HCEC 1CT (cell line): Measurements from ENCODE around the gene TAF10.

Experiments
- DNase-seq: peaks from one replicate; pipeline ENCODE4 v3.0.0-alpha.2; 2017

The TAF10 gene

DNA sequence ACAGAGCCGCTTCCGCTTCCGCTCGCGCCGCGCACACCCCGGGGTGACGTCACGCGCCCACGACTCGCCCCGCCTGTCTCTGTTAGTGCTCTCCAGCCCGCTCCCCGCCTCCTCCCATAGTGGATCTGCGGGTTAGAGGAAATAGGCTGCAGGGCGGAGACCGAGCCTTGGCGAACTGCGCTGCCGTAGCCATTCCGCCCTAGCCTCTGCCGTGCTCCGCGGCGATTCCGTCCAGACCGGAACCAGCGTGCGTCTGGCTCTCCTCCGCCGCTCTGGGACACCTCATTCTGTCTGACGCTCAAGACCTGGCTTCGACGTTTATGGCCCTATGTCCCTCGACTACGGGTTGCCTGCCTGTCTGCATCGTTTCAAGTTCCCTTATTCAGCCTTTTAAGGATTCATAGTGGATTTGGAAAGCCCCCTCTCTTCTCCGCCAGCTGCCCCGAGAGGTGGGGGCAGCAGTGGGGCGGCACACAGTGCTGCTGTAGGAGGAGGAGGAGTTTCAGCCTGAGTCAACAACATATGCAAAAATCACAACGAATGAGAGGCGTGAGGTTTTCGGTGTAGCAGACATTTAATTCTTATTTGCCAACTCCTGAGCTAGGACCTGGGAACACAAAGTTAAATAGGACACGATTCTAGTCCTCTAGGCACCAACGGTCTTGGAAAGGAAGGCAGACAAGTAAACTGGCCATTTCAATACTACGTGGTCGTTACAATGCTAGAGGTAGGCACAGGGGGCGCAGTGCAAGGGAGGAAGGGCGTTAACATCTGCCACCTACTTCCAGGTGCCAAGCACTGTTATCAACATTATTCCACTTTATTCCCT is at the start of gene TAF10:
Gene TAF10, minus strand, starts transcription at position 4 of the 829 bp plus-strand sequence. CDS start 27 bp downstream, outside the sequence.
- peak; percentile 97 for DNase-seq

DNA sequence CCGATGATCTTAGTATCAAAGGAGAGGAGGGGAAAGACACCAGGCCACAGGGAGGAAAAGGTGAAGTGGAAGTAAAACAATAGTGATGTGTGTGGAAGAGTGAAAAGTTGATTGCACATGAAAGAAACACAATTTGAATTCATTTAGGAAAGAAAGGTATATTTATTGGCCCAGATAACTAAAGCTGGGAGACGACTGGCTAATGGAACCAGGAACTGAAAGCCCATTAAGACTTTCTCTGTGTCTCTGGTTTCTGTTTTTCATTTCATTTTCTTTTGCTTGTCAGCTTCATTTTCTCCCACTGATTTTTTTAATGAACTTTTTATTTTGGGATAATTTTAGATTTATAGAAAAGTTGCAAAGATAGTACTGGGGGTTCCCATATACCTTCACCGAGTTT is 48.7 kb upstream of the TAF10 start:
- DNase-seq: no peak

DNA sequence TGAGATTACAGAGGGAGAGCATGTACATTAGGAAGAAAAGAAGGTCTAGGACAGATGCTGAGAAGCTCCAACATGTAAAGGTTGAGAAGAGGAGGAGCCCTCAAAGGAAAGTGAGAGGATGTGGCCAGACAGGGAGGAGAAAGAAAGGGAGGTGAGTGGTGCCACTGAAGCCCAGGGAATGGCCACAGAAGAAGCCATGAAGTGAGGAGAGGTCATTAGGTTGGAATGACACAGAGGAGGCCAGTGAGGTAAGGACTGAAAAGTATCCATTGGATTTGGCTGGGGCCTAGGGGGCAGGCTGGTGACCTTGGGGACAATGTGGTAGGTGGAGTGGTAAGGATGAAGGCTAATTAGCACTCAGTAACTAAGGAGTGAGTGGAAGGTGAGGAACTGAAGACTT is 46.6 kb upstream of the TAF10 start:
- no peak for DNase-seq

DNA sequence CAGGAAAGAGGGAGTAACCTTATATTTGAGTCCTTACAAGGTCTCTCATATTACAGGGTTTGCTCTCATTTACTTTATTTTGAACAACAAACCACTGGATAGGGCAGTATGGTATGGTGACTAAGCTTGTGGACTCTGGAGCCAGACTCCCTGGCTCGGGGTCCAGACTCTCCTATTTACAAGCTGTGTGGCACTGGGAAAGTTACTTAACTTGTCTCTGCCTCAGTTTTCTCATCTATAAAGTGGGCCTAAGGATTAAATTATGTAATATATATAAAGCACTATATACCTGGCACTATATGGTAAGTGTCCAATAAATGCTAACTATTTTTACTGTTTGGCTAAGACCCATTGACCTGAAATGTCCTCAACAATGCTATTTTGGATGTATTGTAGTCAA is 45.3 kb upstream of the TAF10 start:
- peak; percentile 43 for DNase-seq

DNA sequence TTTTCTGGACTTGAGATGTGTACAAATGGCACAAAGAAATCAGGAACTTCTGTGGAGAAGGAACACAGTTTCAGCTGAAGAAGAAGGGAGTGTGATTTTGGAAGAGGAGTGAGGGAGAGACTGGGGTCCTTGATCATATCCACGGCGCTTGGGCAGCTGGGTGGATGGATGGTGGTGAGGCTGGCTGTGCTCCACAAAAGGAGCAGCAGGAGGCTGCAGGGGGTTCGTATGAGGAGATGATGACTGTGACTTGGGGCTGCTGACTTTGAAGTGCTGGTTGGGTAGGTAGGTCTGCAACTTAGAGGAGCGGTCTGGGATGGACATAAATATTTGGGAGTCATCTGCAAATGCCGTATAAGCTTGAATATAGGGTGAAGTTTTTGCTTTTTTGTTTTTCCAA is 44.9 kb upstream of the TAF10 start:
- peak; percentile 35 for DNase-seq

DNA sequence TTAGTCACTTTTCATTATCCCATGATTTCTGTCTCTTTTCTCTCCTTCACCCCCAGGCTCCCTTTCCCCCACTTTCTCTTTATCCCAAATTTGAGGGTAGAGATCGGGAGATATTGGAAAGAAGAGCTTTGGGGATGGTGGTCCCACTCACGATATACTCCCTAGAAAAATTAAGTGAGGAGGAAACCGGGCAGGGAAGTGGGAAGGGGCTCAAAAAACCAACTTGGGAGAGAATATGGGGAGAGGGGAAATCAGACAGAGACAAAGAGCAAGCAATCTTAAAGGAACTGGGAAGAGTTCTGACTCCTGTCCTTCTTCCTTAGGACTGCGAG is 44.5 kb upstream of the TAF10 start:
- no peak for DNase-seq

DNA sequence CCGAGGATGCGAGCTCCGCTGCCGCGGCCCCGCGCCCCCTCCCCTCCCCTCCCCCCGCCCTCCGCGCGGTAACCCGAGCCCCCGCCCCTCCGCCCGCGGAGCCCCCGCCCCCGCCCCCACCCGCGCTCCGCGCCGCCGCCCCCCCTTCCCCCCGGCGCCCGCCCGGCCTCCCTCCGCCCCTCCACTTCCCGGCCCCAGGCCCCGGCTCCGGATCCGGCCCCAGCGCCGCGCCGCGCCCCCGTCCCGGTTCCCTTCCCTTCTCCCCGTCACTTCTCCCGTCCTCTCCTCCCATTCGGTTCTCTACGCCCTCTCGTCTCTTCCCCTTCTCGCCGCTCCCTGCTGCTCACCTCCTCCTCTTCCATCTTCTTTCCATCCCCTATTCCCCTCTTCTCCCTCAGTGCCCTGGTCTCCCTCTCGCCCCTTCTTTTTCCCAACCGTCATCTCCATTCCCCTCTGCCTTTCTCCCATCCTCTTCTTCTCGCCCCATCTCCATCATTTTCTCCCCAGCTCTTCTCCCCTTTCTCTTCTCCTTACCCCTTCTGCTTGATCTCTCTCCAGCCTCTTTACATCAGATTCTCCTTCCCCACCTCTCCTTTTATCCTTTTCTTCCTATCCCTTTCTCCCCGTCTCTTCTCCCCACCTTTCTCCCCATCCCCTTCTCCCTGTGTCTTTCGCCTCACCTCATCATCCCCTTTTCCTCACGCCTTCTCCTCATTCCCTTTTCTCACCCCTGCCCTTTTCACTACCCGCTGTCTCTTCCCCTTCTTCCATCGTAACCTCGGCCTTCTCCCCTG is 44.0 kb upstream of the TAF10 start, which contains the start of gene DCHS1:
Gene DCHS1, minus strand, starts transcription at position 20 of the 794 bp plus-strand sequence. CDS start 14,196 bp downstream, outside the sequence.
- no peak for DNase-seq

DNA sequence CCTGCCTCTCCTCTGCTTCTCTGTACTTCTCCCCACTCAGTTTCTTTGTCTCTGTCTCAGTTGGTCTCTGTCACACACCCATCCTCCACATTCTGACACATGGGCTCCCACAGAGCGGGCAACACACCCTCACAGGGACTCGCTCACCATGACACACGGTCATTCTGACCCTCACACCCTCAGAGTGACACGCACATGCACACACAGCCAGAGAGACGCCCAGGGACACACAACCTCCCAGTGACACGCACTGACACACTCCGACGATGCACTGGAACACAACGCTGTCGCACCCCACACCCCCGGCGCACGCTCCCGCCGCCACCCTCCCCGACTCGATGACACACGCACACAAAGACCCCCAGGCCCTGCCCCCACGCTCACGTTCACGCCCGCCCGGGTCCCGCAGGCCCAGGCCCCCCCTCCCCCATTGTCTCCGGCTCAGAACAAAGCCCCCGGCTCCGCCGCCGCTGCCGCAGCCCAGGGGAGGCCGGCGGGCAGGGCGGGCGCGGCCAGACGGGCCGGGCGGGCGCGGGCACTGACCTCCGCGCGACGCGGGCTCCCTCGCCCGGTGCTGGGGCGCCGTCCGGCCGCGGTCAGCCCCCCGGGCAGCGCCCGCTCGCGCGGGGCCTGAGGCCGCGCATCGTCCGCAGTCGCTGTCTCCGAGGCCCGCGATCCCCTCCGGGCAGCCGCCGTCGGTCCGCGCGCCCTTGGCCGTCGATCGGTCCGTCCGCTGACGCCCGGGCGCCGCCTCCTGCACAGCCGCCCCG is 43.2 kb upstream of the TAF10 start:
- DNase-seq: no peak

DNA sequence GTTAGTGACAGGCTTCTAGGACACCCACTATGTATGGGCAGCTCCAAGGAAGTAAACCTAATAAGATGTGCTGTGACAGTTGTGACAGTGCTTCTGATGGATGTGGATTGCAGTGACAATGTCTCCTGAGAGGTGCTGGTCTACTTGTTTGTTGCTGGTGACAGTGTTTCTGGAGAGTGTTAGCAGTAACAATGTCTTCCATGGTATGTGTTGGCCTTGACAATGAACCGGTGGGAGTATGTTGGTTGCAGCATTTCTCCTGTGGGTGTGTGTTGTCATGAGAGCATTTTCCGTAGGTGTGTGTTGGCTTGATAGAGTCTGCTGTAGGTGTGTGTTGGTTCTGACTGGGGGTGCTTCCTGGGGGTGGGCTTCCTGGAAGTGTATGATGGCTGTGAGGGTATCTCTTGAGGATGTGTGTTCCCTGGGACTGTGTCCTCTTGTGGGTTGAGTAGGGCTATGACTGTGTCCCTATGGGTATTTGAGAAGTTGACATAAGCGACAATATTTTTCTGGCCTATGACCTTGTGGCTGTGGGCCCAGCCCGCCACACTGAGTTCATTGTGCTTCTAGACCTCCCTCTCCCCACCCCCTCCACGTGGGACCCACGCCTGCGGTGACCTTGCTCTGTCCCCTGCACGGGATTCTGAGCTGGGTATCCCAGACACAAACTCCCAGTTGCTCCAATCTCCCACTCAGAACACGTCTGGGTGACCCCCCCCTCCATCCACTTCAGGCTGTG is 42.4 kb upstream of the TAF10 start:
- DNase-seq: no peak

DNA sequence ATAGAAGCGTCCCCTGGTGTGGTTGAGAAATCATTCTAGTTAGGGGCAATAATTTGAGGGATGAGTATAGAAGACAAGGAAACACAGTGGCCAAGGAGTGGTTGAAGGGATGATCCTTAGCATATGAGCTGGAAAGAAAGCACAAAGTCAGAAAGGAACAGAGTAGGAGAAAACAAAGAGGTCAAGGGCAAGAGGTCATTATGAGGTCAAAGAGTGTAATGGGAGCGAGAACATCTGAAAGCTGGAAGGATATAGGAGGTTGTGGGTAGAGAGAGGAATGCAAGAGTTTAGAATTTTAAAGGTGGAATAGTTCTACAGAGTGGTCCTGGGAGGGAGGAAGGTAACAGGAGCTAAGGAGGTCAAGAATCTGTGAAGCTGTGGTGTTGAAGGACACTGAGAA is 41.6 kb upstream of the TAF10 start:
- no peak for DNase-seq

DNA sequence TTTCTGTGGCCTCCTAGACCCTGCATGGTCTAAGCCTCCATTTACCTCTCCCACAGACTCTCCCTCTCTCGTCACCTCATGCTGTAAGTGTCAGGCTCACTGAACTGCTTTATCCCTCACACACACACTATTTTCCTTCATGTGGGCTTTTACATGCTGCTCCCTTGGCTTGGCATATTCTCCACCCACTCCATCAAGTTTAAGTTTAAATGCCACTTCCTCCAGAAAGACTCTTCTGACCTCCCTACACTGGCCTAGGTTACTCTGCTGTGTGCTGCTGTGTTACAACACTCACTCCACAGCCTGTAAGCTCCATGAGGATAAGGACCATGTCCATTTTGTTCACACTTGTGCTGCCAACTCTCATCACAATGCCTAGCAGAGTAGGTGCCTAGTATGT is 41.1 kb upstream of the TAF10 start:
- no peak for DNase-seq

DNA sequence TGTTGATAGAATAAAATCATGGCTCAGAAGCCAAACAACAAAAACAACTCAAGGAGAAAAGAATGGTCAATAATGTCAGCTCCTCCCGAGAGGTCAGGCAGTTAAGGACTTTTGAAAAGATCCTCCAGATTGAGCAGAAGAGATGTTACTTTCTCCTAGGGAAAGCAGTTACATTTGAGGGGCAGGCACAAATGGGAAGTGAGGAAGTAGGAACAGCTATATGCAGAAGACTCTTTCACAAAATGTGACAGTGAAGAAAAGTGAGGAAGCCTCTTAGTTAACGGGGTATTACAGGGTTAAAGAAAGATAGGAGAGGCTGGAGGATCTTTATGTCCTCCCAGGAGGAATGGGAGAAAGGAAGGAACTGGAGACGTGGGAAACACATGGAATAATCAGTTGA is 40.2 kb upstream of the TAF10 start:
- no peak for DNase-seq

DNA sequence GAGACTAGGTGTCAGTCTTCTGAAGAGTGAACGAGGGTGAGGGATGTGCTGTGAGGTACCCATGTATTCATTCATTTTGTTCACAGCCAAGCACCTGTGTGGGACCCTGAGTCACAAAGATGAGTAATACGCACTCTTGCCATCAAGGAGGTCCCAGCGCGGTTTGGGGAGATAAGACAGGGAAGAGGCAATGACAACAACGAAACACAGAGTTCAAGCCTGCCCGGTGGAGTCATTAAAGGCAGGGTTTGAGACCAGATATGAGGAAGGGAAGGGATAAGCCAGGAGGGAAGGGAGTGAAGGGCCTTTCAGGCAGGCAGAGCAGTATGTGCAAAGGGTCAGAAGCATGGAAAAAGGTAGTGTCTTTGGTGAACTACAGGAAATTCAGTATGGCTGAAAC is 39.0 kb upstream of the TAF10 start:
- no peak for DNase-seq

DNA sequence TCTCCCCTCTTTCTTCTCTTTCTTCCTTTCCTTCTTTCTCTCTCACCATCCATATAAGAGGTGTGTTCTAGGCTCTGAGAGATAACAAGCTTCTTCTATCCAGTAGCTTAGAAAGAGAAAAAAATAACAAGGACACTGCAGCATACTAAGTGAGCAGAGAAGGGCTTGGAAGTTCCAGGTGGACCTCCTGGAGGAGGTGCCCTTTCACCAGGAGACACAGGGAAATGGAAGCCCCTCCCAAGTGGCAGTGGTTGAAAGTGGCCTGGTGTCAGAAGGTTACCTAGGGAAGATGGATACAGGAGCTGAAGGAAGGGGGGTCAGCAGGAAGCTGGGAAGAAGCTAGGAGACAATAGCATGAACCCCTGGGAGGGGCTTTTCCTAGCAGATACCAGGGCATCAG is 38.1 kb upstream of the TAF10 start:
- DNase-seq: no peak

DNA sequence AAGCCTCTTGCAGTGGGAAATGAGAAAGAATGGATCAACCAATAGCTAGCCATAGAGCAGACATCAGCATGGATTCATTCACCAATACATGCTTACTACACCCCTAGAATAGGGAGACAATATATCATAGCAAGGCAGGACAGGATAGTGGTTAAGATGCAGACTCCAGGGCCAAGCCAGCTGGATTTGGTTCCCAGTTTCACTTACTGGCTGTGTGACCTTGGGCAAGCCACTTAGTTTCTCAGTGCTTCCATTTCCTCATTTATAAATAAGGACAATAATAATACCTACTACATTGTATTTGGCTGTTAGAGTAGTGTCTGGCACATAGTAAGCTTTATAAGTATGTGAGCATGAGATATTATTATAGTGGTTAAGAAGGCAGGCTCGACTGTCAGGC is 36.5 kb upstream of the TAF10 start:
- DNase-seq: no peak

DNA sequence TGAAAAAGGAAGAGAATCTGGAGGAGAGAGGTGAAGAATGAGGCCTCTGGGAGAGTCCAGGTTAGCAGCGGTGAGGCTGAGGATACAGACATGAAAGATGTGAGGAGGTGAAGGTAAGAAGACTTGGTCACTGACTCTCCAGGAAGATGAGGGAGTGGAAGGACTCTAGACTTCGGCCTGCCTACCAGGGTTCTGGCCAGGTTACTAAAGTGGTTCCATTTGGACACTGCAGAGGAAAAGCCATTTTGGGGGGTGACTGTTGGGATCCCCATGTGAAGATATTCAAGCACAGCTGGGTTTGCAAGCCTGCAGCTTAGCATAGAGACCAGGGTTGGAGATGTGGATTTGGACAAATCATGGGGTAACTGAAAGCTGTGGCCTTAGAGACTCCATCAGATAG is 35.8 kb upstream of the TAF10 start:
- no peak for DNase-seq

DNA sequence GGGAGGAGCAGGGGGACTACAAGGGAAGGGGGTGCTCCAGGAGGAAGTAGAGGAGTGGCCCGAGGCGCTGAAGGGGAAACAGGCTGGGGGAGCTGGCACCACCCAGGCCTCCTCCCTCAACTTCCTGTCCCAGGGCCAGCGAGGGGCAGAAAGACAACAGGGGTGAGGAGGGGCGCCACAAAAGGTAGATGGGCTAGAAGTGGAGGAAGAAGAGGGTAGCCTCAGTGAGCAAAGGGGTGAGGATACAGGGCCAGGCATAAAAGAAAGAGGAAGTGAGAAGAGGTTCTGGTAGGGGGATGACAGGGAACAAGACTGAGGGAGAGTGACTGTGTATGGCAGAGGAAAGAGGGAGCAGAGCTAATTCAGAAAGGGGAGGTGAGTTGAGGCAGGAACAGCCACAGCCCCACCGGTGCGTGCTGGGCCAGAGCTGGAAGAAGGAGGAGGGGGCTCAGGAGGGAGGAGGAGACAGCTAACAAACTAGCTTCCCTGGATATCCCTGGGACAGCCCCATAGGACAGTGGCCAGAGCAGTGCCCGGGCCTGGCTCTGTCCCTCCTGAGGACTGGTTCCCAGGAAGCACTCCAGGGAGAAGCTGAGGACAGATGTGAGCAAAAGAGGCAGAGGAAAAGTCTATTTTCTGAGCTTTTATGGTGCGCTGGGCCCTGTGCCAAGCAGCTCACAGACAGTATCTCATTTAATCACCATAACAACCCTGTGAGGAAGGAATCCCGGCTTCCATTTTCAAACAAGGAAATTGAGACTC is 35.1 kb upstream of the TAF10 start:
- DNase-seq: no peak

DNA sequence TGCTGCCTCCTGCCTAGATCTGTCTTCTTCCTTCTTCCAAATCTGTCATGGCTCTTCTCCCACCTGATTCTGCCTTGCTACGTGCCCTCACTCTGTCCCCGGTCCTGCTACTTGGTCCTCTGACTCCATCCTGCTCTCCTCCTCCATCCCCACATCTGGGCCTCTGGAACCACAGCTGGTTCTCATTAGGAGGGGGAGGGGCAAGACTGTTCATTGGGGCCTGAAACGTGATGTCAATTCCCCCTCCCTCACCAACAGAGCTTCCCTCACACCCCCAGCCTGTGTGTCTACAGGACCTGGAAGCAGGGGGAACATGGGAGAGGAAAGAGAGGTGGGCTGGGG is 34.5 kb upstream of the TAF10 start:
- peak; percentile 79 for DNase-seq

DNA sequence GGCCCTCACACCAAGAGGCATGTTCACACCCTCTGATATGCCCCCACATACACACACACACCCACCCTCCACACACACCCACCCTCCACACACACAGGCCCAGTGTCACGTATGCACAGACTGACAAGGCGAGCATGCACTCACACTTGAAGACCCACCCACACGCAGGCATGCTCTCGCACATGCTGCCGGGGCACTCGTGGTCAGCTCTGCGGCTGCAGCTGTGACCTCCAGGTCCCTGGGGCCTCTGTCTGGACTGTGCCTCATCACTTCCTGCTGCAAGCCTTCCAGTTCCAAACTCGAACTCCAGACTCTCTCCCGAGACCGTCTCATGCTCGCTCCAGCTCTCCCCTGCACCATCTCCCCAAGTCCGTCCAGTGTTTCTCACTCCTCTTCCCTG is 34.1 kb upstream of the TAF10 start:
- DNase-seq: peak; percentile 93

DNA sequence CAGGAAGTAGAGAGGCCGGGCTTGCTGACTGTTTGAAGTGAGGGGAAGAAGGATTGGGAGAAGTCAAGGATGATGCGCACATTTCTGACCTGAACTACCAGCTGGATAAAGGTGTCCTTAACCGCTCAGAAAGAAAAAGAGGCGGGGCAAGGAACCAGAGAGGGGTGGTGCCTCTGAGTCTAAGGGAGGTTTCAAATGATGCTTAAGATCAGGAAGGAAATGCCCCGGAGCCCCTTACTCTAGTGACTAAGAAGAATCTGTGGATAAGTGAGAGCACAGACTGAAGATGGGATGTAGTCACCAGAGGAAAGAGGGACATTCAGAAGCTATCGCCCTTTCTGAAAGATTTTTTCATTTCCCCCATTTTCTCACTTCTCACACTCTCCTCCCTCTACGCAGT is 30.9 kb upstream of the TAF10 start:
- no peak for DNase-seq

DNA sequence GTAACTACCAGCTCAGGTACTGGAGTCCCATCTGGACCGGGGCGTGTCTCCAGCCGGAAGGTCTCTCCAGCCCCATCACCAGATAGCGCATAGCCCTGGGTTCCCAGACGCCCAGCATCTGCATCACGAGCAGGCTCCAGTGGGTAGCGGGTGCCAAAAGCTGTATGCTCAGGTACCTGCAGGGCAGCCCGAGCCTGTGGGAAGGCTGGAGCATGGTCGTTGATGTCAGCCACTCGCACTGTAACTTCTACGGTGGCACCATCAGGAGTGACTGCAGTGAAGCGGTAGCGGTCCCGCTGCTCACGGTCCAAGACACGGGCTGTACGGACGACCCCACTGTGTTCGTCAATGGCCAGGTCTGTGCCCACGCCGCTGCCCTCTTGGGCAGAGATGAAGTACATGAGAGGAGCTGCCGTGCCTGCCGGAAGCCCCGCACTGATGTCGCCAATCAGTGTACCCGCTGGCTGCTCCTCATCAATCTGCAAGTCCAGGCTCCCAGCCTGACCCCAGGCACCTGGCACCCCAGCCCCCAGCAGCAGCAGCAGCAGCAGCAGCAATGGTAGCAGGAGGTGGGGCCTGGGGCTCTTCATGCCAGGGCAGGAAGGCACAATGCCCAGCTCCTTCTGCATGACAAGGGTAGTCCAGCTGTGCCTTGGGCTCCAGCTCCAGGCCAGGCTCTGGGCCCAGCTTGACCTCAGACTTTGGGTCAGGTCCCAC is 29.1 kb upstream of the TAF10 start:
- DNase-seq: no peak
